Heart right ventricle (tissue), 16 donors: ENCODE results near the gene FAAH. TPM values are rescaled to one million over a fixed set of nuclear protein-coding genes. Genes with fewer than 3 reads are reported as not detected.

Source experiments
- ATAC-seq, 8 donors: fragments of 200-7000 bp; cut with Tn5 transposase; one replicate each; pipeline ENCODE4 v1.9.1; 2020; ENCODE audit warnings: mild to moderate bottlenecking in 8 of 8, moderate library complexity in 8 of 8, moderate number of reproducible peaks in 1 of 8
- DNase-seq, 2 donors: peaks; one replicate each; pipeline ENCODE4 v3.0.0-alpha.2; 2020
- H3K27ac ChIP-seq, 10 donors: fragments of 200-600 bp; sonication (generic) in 2 of 10; one replicate each; pipeline versions ENCODE4 v1.5.0 to v1.8.0; 2020 to 2022; ENCODE audit warnings: mild to moderate bottlenecking in 3 of 10
- H3K27me3 ChIP-seq, 7 donors: fragments of 200-600 bp; one replicate each; pipeline ENCODE4 v1.8.0; 2021 to 2022; ENCODE audit warnings: mild to moderate bottlenecking in 2 of 7
- H3K36me3 ChIP-seq, 9 donors: fragments of 200-600 bp; sonication (generic) in 1 of 9; one replicate each; pipeline versions ENCODE4 v1.5.0 to v1.8.0; 2020 to 2022; ENCODE audit warnings: mild to moderate bottlenecking in 2 of 9
- H3K4me1 ChIP-seq, 9 donors: fragments of 200-600 bp; sonication (generic) in 1 of 9; one replicate each; pipeline versions ENCODE4 v1.5.0 to v1.8.0; 2020 to 2022; ENCODE audit warnings: mild to moderate bottlenecking in 4 of 9
- H3K4me3 ChIP-seq, 10 donors: fragments of 200-600 bp; sonication (generic) in 2 of 10; one replicate each; pipeline versions ENCODE4 v1.5.0 to v1.8.0; 2020 to 2022; ENCODE audit warnings: mild to moderate bottlenecking in 7 of 10, moderate library complexity in 2 of 10
- H3K9me3 ChIP-seq, 11 donors: fragments of 200-600 bp in 10 of 11; sonication (generic) in 2 of 11; one replicate each; pipeline versions ENCODE4 v1.5.0 to v1.8.0; 2013 to 2022; ENCODE audit warnings: mild to moderate bottlenecking in 2 of 11, control low read depth in 1 of 11, moderate library complexity in 1 of 11
- WGBS, 2 donors: extraction: QIAGEN DNeasy Blood & Tissue Kit; methylation state at CpG; one replicate each; pipeline ENCODE4 v1.1.7; 2013; ENCODE audit warnings: inconsistent platforms in 1 of 2; 5-methylcytosine and 5-hydroxymethylcytosine counted together
- intact Hi-C, 10 donors: fragments of 100-400 bp; cut with DNase I; formaldehyde crosslinking; loops; one replicate each; pipeline versions ENCODE4 v1.11.1 to v1.14.2; 2022
- polyA plus RNA-seq, 2 donors: library from polyadenylated mRNA; stranded (reverse); fragments of 200-250 nt; gene quantifications; one replicate each; pipeline ENCODE4 v1.2.3, GENCODE V29; 2013
- total RNA-seq, 10 donors: library from RNA; stranded (reverse); fragmentation: NEBNext Ultra II Directional in 3 of 10; extraction: Animal tissue kit (Norgen Biotek cat#: 25700) in 3 of 10; gene quantifications; one replicate each; pipeline versions ENCODE4 v1.2.1 to v1.2.4, GENCODE V29; 2021 to 2023
- TF ChIP-seq, protein P1 (sequence below), 9 donors: fragments of 200-600 bp; sonication (generic) in 2 of 9; IDR thresholded peaks; one replicate each; pipeline versions ENCODE4 v1.5.0 to v1.8.0; 2021 to 2022; ENCODE audit warnings: antibody characterized with exemption in 9 of 9, mild to moderate bottlenecking in 5 of 9, moderate library complexity in 1 of 9
- donor health status: Arrhythmogenic right ventricular cardiomyopathy.
- donor health status: ischemic (EF 13 %, LVEDD 7.1; RV severe dilation, severe dysfunction).
- donor health status: healthy with polysubstance abuse.
- donor health status: DM: no; HTN: yes; CAD: no.
- donor health status: DM: no; HTN: no; CAD: no.
- donor health status: ischemic (EF 25% LVEDD 6.9; RV normal size, moderate dysfunction).
- donor health status: ischemic (EF 25% LVEDD 5.7; RV mildly dilated, moderate dysfunction).
- donor health status: healthy.
- donor health status: DM: yes; HTN: yes; CAD: no.
- donor health status: Ischemic cardiomyopathy.
- donor health status: ischemic (EF 35%, LVEDD 5.7; RV mildly dilated, moderate dysfunction).
- donor health status: nonischemic (EF 11% LVEDD 7.7; RV severe dilation, severe dysfunction).
- donor health status: DM: yes; HTN: yes; CAD: no.
- donor health status: PGD.
- donor health status: ischemic (EF 29% LVEDD 5.4; RV normal size, mild dysfunction).
- donor health status: nonischemic (EF 23%, LVEDD 6.1; RV moderate dilation, normal function).

FAAH gene
- total and polyA plus RNA-seq, 12 donors, result 1.8 to 16.4 (median 3.1) TPM

- H3K36me3 ChIP-seq, result no peaks in the 10 kb centered on the region
- TF ChIP-seq, protein P1, sequence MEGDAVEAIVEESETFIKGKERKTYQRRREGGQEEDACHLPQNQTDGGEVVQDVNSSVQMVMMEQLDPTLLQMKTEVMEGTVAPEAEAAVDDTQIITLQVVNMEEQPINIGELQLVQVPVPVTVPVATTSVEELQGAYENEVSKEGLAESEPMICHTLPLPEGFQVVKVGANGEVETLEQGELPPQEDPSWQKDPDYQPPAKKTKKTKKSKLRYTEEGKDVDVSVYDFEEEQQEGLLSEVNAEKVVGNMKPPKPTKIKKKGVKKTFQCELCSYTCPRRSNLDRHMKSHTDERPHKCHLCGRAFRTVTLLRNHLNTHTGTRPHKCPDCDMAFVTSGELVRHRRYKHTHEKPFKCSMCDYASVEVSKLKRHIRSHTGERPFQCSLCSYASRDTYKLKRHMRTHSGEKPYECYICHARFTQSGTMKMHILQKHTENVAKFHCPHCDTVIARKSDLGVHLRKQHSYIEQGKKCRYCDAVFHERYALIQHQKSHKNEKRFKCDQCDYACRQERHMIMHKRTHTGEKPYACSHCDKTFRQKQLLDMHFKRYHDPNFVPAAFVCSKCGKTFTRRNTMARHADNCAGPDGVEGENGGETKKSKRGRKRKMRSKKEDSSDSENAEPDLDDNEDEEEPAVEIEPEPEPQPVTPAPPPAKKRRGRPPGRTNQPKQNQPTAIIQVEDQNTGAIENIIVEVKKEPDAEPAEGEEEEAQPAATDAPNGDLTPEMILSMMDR (IDR thresholded peaks at IDR 0.05), result no peak
- H3K27me3 ChIP-seq, result peaks cover 5 to 71% (median 59%) of the 10 kb centered on the region in 7 donors
- intact Hi-C loops, result no loop called here
- DNase-seq (no peak), ATAC-seq (no peak)
- no peak overlapping the region for H3K4me3 ChIP-seq
- H3K4me1 ChIP-seq, result peaks cover 0 to 19% (median 10%) of the 10 kb centered on the region in 9 donors
- WGBS, 2 donors, result 93 to 96% methylated on average over 1 of the region's 1 CpG
- no peak overlapping the region for H3K27ac ChIP-seq
- no peaks in the 10 kb centered on the region for H3K9me3 ChIP-seq
Measured at GRCh38 chr1:46450160-46450517, 56.0 kb downstream of the FAAH start.

- no peak for ATAC-seq
- Histone ChIP-seq H3K4me3 (no peak overlapping the region), H3K9me3 (no peaks in the 10 kb centered on the region), H3K36me3 (no peaks in the 10 kb centered on the region), H3K27ac (no peak overlapping the region), H3K27me3 (peaks cover 5 to 63% (median 49%) of the 10 kb centered on the region in 7 donors), H3K4me1 (peaks cover 0 to 16% (median 10%) of the 10 kb centered on the region in 9 donors)
- TF ChIP-seq, protein P1 (IDR thresholded peaks at IDR 0.05), result no peak
- WGBS, 2 donors, result 70 to 74% methylated on average over 5 of the region's 5 CpGs
- intact Hi-C loops, result no loop called here
- no peak for DNase-seq
Measured at GRCh38 chr1:46451948-46452930, 58.1 kb downstream of the FAAH start.

DNA sequence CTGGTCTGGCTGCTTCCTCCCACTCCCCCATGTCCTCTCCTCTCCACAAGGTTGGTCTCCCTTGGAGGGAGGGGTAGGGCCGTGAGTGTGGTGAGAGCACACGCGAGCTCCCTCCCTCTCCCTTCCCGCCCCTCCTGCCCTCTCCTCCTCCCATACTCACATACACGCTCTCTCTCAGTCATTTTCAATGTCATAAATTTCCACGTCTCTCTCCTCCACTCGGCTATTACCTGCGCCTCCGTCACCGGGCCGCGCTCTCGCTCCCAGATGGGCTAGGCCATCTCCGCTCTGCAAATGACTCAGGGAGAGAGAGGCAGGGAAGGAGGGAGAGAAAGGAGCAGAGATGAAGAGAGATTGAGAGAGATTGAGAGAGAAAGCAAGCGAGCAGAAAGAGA, 58.8 kb downstream of the FAAH start:
- peaks cover 4 to 60% (median 47%) of the 10 kb centered on the region in 7 donors for H3K27me3 ChIP-seq
- whole genome bisulfite sequencing, 2 donors, result 57 to 64% methylated on average over 15 of the region's 15 CpGs
- DNase-seq, result no peak

DNA sequence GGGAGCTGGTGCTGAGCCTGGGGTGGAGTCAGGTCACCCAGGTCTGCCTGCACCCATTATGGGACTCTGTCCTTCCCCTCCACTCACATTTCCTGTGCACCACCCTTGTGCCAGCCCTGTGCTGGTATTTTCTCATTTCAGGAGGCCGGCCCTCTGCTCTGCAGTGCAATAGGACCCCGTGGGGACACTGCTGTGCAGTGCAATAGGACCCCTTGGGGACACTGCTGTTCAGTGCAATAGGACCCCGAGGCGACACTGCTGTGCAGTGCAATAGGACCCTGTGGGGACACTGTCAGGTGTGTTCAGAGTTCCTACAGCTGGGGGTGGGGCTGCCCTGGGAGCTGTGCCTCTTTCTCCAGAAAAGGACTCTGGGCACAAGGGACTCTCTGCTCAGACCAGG, 59.3 kb downstream of the FAAH start:
- 56 to 64% methylated on average over 4 of the region's 4 CpGs for WGBS, 2 donors
- no peak overlapping the region for H3K27ac ChIP-seq
- H3K27me3 ChIP-seq, result peaks cover 0 to 59% (median 45%) of the 10 kb centered on the region in 7 donors
- peaks cover 0 to 5% (median 3%) of the 10 kb centered on the region in 9 donors for H3K4me1 ChIP-seq
- intact Hi-C loops, result no loop called here
- DNase-seq (no peak), ATAC-seq (no peak)
- H3K9me3 ChIP-seq, result no peaks in the 10 kb centered on the region
- H3K36me3 ChIP-seq, result no peaks in the 10 kb centered on the region
- no peak overlapping the region for H3K4me3 ChIP-seq
- TF ChIP-seq, protein P1 (IDR thresholded peaks at IDR 0.05), result no peak

More for the DNA sequence above, 58.8 kb downstream of the FAAH start:
- TF ChIP-seq, protein P1 (IDR thresholded peaks at IDR 0.05), result no peak
- Histone ChIP-seq H3K9me3 (no peaks in the 10 kb centered on the region), H3K36me3 (no peaks in the 10 kb centered on the region), H3K4me1 (peaks cover 0 to 10% (median 7%) of the 10 kb centered on the region in 9 donors), H3K27ac (no peak overlapping the region), H3K4me3 (no peak overlapping the region)
- no peak for ATAC-seq
- intact Hi-C loops, result no loop called here
